Right lobe of liver (tissue), 4 donors: ENCODE measurements around the gene OGFRL1.

ENCODE experiments used
- POLR2A ChIP-seq: fragments of 450-650 bp; IDR thresholded peaks from one replicate; pipeline ENCODE4 v1.6.1; 2017; ENCODE audit warnings: antibody characterized with exemption, mild to moderate bottlenecking
- TF ChIP-seq, protein P1 (sequence below), 4 donors: fragments of 200-600 bp in 3 of 4; fragments of 450-650 bp in 1 of 4; IDR thresholded peaks; one replicate each; pipeline versions ENCODE4 v1.5.1 to v1.8.0; 2016 to 2022; ENCODE audit warnings: antibody characterized with exemption in 4 of 4, mild to moderate bottlenecking in 2 of 4
- donor health status: DM: no; HTN: no; CAD: no.
- donor health status: DM: no; HTN: no; CAD: no.
- donor health status: DM: no; HTN: yes; CAD: no.

DNA sequence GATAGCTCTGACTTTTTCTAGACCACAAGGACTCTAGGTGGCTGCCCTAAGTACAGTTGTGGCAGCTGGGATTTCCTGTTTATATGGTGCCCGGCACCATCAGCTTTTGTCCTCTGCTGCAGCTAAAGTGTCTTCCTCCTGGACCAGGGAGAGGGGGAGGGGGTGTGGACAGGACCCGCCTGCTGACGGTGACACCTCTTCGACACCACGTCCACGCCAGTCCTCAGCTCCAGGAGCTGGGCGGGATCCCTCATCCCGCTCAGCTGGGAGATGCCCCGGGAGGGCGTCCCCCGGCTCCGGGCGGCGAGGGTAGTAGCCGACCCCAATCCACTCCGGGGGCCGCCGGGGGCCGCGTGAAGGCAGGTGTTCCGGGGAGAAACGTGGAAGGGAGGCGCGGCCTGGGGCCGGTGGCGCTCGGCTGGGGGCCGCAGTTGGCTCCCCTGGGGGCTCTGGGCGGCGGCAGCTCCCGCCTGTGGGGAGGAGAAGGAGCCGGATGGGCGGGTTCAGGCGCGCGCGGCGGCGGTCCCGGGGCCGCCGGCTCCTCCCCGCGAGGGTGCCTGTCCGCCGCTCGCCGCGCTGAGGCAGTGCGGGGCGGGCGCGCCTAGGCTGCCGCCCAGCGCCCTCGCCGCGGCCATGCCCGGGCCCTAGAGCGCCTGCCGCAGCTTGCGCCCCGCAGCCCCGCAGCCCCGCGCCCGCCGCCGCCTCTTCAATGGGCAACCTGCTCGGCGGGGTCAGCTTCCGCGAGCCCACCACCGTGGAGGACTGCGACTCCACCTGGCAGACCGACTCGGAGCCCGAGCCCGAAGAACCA, at the start of gene OGFRL1:
- TF ChIP-seq, protein P1, sequence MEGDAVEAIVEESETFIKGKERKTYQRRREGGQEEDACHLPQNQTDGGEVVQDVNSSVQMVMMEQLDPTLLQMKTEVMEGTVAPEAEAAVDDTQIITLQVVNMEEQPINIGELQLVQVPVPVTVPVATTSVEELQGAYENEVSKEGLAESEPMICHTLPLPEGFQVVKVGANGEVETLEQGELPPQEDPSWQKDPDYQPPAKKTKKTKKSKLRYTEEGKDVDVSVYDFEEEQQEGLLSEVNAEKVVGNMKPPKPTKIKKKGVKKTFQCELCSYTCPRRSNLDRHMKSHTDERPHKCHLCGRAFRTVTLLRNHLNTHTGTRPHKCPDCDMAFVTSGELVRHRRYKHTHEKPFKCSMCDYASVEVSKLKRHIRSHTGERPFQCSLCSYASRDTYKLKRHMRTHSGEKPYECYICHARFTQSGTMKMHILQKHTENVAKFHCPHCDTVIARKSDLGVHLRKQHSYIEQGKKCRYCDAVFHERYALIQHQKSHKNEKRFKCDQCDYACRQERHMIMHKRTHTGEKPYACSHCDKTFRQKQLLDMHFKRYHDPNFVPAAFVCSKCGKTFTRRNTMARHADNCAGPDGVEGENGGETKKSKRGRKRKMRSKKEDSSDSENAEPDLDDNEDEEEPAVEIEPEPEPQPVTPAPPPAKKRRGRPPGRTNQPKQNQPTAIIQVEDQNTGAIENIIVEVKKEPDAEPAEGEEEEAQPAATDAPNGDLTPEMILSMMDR (IDR thresholded peaks at IDR 0.05), result peak in 2 of 4 donors; percentile 31 to 46
- peak; percentile 92 for TF ChIP-seq POLR2A
